Right lobe of liver (tissue), 6 donors: Measurements from ENCODE around the gene FAM210B. TPM values are rescaled to one million over a fixed set of nuclear protein-coding genes. Genes with fewer than 3 reads are reported as not detected.

Experiments
- ATAC-seq, 4 donors: fragments of 200-7000 bp; cut with Tn5 transposase; one replicate each; pipeline ENCODE4 v1.9.1; 2020; ENCODE audit warnings: mild to moderate bottlenecking in 4 of 4, moderate library complexity in 4 of 4
- DNase-seq, 3 donors: peaks; one replicate each; pipeline ENCODE4 v3.0.0-alpha.2; 2020
- H3K27ac ChIP-seq, 3 donors: fragments of 200-600 bp; one replicate each; pipeline ENCODE4 v1.8.0; 2022
- H3K27me3 ChIP-seq, 2 donors: fragments of 200-600 bp; one replicate each; pipeline ENCODE4 v1.8.0; 2022
- H3K36me3 ChIP-seq, 4 donors: fragments of 200-600 bp; sonication (generic) in 1 of 4; one replicate each; pipeline versions ENCODE4 v1.5.1 to v1.8.0; 2017 to 2022; ENCODE audit warnings: control low read depth in 1 of 4
- H3K4me1 ChIP-seq, 4 donors: fragments of 200-600 bp; sonication (generic) in 1 of 4; one replicate each; pipeline versions ENCODE4 v1.5.1 to v1.8.0; 2017 to 2022; ENCODE audit warnings: control low read depth in 1 of 4
- H3K4me3 ChIP-seq, 3 donors: fragments of 200-600 bp; one replicate each; pipeline ENCODE4 v1.8.0; 2022
- H3K9me3 ChIP-seq, 4 donors: fragments of 200-600 bp; sonication (generic) in 1 of 4; one replicate each; pipeline versions ENCODE4 v1.5.1 to v1.8.0; 2017 to 2022; ENCODE audit warnings: control low read depth in 1 of 4
- POLR2A ChIP-seq: fragments of 450-650 bp; IDR thresholded peaks from one replicate; pipeline ENCODE4 v1.6.1; 2017; ENCODE audit warnings: antibody characterized with exemption, mild to moderate bottlenecking
- WGBS: methylation state at CpG from one replicate; pipeline ENCODE4 v1.1.6; 2018; ENCODE audit warnings: low coverage, low lambda C conversion rate; ENCODE audit not compliant: insufficient coverage; ENCODE audit errors: missing lambda C conversion rate; 5-methylcytosine and 5-hydroxymethylcytosine counted together
- intact Hi-C, 2 donors: fragments of 100-400 bp; cut with DNase I; formaldehyde crosslinking; loops; one replicate each; pipeline versions ENCODE4 v1.11.2 to v1.14.1; 2022
- total RNA-seq, 6 experiments: library from RNA; depleted of rRNA in 2 of 6; stranded (reverse); fragments of >200 nt in 2 of 6; fragmentation: NEBNext Ultra II Directional in 3 of 6; extraction: Animal tissue kit (Norgen Biotek cat#: 25700) in 3 of 6; gene quantifications; one replicate each; pipeline versions ENCODE4 v1.1.0 to v1.2.4, GENCODE V29; 2016 to 2023
- TF ChIP-seq, protein P1 (sequence below), 4 donors: fragments of 200-600 bp in 3 of 4; fragments of 450-650 bp in 1 of 4; IDR thresholded peaks; one replicate each; pipeline versions ENCODE4 v1.5.1 to v1.8.0; 2016 to 2022; ENCODE audit warnings: antibody characterized with exemption in 4 of 4, mild to moderate bottlenecking in 2 of 4
- donor health status: DM: no; HTN: yes; CAD: no.
- donor health status: DM: no; HTN: no; CAD: no.
- donor health status: DM: no; HTN: no; CAD: no.
- donor health status: DM: no; HTN: yes; CAD: no.
- donor health status: DM: no; HTN: yes; CAD: no.

The FAM210B gene
- total RNA-seq, 6 experiments from 2014 or later: 31.6 to 66.5 (median 42.8) TPM

- Histone ChIP-seq H3K27me3 (no peaks in the 10 kb centered on the region), H3K27ac (no peak overlapping the region), H3K4me1 (peaks cover 0 to 17% (median 0%) of the 10 kb centered on the region in 4 donors), H3K36me3 (peaks cover 0 to 22% (median 7%) of the 10 kb centered on the region in 4 donors), H3K9me3 (no peaks in the 10 kb centered on the region), H3K4me3 (no peak overlapping the region)
- no peak for ATAC-seq
- TF ChIP-seq, protein P1, sequence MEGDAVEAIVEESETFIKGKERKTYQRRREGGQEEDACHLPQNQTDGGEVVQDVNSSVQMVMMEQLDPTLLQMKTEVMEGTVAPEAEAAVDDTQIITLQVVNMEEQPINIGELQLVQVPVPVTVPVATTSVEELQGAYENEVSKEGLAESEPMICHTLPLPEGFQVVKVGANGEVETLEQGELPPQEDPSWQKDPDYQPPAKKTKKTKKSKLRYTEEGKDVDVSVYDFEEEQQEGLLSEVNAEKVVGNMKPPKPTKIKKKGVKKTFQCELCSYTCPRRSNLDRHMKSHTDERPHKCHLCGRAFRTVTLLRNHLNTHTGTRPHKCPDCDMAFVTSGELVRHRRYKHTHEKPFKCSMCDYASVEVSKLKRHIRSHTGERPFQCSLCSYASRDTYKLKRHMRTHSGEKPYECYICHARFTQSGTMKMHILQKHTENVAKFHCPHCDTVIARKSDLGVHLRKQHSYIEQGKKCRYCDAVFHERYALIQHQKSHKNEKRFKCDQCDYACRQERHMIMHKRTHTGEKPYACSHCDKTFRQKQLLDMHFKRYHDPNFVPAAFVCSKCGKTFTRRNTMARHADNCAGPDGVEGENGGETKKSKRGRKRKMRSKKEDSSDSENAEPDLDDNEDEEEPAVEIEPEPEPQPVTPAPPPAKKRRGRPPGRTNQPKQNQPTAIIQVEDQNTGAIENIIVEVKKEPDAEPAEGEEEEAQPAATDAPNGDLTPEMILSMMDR (IDR thresholded peaks at IDR 0.05): no peak
- TF ChIP-seq POLR2A: no peak
- 80% methylated on average over 1 of the region's 8 CpGs for WGBS
- no peak for DNase-seq
- intact Hi-C loops: no loop called here
These were observed 3.1 kb downstream of the FAM210B start for GRCh38 chr20:56361900-56362299.

DNA sequence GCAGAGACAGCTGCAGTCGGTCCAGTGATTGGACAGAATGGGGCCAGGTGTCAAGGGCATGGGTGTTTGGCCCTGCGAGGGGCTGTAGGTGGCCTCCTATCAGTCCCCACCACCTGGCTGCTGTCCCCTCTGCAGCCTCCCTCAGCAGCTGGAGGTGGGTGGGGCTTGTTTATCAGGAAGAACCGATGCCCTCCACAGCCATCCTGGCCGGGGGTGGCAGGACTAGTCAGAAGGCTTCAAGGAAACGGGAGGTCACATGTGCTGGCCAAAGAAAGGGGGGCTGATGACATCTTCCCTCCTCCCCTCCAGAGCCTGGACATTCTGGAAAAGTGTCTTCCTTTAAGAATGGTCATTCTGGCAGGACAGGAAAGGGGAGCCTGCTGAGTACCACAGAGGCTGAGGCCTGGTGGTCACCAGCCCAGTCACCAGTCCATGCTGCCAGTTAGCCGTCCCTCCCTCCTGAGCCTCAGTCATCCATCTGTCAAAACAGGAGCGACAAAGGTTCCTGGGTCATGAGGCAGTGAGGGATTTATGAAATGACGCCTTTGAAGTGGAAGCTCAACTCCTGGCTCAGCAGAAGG lies 4.1 kb downstream of the FAM210B start:
- WGBS: 45% methylated on average over 8 of the region's 8 CpGs
- no peaks in the 10 kb centered on the region for H3K27me3 ChIP-seq
- H3K4me1 ChIP-seq: peaks cover 0 to 17% (median 0%) of the 10 kb centered on the region in 4 donors
- DNase-seq (peak in 1 of 3 donors; percentile 45), ATAC-seq (no peak)
- TF ChIP-seq POLR2A: no peak
- TF ChIP-seq, protein P1 (IDR thresholded peaks at IDR 0.05): no peak
- intact Hi-C loops: no loop called here
- peaks cover 0 to 29% (median 12%) of the 10 kb centered on the region in 4 donors for H3K36me3 ChIP-seq
- no peak overlapping the region for H3K27ac ChIP-seq
- H3K4me3 ChIP-seq: no peak overlapping the region
- no peaks in the 10 kb centered on the region for H3K9me3 ChIP-seq

GRCh38 chr20:56363491-56363890 lies 4.7 kb downstream of the FAM210B start:
- Histone ChIP-seq H3K36me3 (peaks cover 0 to 29% (median 12%) of the 10 kb centered on the region in 4 donors), H3K4me3 (no peak overlapping the region), H3K4me1 (peaks cover 0 to 14% (median 0%) of the 10 kb centered on the region in 4 donors), H3K27me3 (no peaks in the 10 kb centered on the region), H3K27ac (no peak overlapping the region), H3K9me3 (no peaks in the 10 kb centered on the region)
- 100% methylated on average over 1 of the region's 6 CpGs for WGBS
- ATAC-seq (no peak), DNase-seq (no peak)
- intact Hi-C loops: no loop called here
- TF ChIP-seq, protein P1 (IDR thresholded peaks at IDR 0.05): no peak
- TF ChIP-seq POLR2A: no peak

GRCh38 chr20:56368351-56369134 lies 9.8 kb downstream of the FAM210B start:
- Histone ChIP-seq H3K4me1 (no peaks in the 10 kb centered on the region), H3K27me3 (no peaks in the 10 kb centered on the region), H3K9me3 (no peaks in the 10 kb centered on the region), H3K27ac (no peak overlapping the region), H3K4me3 (no peak overlapping the region), H3K36me3 (peaks cover 4 to 29% (median 12%) of the 10 kb centered on the region in 4 donors)
- 75% methylated on average over 6 of the region's 6 CpGs for WGBS
- ATAC-seq (no peak), DNase-seq (no peak)
- TF ChIP-seq, protein P1 (IDR thresholded peaks at IDR 0.05): no peak
- no peak for TF ChIP-seq POLR2A
- intact Hi-C loops: no loop called here
